CD1c-positive myeloid dendritic cell (primary cell): ENCODE results near the gene MUC6.

Source experiments
- DNase-seq: peaks from one replicate; pipeline ENCODE4 v3.0.0-alpha.2; 2016; ENCODE audit errors: extremely low spot score

MUC6 gene

DNA sequence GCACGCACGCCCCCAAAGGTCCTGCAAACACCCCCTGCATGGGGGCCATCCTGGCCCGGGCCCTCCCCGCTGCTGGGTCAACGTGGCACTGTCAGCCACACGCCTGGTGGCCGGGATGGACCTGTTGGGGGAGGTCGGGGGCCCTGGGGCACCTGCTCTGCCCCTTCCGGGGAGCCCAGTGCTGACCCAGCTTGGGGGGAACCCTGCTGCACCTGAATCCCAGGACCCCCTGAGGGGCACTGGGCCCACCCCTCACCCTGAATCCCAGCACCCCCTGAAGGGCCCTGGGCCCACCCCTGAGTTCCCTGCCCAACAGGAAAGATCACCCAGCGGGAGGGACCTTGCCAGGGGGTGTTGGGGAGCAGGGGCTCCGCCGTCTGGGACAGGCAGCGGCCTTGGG, 413 bp upstream of the MUC6 start:
- DNase-seq, result no peak

DNA sequence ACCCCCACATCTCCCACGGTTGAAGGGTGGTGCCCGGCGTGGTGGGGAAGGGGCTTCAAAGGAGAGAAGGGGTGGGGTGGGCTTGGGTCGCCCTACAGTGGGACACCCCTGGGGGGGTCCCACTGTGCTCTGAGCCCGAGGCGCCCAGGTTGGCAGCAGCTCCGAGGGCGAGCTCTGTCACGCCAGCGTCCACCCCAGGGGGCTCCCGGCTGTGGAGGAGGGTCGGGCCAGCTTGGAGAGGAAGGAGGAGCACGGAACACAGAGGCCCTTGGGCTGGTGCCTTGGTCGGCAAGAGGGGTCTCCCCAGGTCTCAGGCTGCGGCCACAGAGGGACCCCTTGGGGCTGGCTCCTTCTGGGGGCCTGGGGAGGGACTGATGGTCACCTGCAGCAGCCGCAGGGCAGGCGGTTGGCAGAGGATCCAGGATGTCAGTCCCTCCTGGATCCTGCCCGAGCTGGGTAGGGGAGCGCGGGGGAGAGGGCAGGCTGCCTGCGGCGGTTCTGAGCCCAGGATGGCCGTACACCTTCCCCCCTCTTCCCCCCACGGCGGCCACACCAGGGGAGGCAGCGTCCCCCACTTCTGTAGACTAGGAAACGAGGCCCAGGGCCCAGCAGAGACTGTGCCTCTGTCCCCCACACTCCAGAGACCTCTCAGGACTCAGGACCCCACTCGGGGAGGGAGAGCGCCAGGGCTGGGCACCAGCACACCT, 788 bp downstream of the MUC6 start:
- no peak for DNase-seq

DNA sequence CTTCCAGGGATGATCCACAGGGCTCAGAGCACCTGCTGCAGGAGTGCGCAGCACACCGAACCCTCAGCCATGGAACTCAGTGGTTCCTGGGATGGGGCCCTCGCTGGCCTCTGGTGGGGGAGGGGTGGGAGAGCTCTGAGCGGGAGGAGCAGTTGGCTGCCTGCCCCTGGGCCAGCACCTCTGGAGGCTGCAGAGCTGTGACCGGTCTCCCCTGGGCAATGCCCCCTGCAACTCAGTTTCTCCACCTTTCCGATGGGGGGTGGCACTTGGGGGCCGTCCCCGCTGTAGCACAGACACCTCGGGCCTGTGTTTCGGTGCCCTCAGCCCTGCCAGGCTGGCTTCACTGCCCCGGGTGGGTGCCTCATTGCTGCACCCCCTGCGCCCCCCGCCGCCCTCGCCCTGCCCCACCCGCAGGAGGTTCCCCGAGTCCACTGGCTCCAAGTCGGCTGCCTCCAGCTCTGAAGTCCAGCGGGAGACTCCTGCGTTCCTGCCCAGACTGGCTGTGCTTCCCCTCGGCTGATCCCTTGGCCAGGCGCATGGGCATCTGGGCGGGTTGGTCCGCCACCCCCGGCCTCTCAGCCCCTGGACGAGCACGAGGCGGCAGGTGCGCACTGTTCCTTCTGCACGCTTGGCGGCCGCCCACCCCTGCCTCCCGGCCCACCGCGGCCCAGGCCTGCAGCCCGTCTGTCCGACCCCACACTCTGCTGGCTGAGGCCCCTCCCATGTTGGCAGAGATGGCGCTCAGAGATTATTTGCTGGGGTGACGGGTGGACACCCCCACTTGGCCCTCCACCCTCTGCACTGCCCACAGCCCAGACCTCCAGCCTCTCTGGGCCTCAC, 1.8 kb downstream of the MUC6 start:
- no peak for DNase-seq

DNA sequence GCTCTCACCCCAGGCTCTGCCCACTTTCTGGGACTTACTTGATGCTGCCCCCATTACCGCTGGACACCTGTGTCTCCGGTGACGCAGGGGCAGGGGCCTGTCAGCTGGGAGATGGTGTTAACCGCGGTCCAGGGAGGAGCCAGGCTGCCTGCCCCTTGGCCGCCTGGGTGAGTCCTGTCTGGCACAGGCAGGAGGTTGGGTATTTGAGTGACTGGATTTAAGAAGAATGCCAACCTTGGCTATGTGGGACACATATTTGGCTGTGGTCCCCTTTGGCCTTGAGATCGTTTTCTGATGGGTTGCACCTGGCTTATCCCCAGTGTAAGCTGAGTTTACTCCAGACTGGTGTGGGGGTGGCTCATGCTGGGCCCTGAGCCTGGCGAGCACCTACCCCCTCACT, 2.5 kb downstream of the MUC6 start:
- no peak for DNase-seq

GRCh38 chr11:1033016-1033798, 3.3 kb downstream of the MUC6 start:
- DNase-seq, result no peak

- DNase-seq, result no peak
Observed at GRCh38 chr11:1032310-1032891, 4.1 kb downstream of the MUC6 start.

GRCh38 chr11:1031121-1031899, 5.2 kb downstream of the MUC6 start:
- no peak for DNase-seq

DNA sequence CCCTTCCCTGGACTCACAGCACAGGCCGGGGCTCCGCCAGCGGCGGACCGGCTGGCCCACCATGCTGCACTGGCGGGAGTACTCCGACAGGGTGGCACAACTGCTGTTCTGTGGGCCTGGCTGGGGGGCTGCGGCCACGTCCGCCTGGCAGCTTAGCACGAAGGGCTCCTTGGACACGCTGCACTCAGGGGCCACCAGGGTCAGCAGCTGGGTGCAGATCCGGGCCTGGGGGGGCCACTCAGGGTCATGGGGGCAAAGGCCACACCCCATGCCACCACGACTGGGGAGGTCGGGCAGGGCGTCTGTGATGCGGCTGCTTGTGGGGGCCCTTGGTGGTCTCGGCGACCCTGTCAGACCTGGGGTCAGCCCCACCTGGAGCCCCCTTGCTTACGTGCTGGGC, 6.0 kb downstream of the MUC6 start:
- no peak for DNase-seq

DNA sequence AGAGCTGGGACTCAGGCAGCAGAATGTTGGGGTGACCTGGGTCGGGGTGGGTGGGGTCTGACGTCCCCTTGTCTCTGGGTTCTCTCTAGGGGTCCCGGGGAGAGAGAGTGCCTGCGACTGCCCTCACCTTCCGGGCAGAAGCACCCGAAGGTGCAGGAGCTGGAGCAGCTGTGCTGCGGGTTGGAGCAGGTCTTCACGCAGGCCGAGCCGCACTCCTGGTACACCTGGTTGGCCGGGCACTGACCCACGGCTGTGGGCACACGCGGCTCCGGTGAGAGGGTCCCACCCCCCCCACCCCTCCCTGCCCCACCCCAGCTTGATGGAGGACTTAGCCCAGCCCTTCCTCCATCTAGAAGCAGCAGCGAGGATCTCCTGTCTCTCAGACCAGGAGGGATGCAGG, 6.4 kb downstream of the MUC6 start:
- DNase-seq, result no peak

GRCh38 chr11:1029654-1030053, 6.9 kb downstream of the MUC6 start:
- no peak for DNase-seq

DNA sequence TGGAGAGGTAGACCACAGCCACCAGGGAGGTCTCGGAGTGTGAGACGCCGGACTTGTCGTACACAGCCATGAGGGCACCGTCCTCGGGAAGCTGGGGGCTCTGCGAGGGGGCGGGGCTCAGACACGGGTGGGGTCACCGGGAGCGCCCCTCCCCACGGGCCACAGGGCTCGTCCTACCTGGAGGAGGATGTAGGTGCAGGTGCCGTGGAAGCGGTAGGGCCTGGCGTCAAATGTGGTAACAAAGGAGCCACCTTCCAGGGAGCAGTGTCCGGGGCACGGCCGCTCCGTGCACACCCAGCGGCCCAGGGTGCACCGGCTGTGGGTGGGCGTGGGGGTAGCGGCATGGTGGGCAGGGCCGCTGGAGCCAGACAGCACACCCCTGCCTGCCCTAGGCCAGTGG, 7.5 kb downstream of the MUC6 start:
- no peak for DNase-seq

DNA sequence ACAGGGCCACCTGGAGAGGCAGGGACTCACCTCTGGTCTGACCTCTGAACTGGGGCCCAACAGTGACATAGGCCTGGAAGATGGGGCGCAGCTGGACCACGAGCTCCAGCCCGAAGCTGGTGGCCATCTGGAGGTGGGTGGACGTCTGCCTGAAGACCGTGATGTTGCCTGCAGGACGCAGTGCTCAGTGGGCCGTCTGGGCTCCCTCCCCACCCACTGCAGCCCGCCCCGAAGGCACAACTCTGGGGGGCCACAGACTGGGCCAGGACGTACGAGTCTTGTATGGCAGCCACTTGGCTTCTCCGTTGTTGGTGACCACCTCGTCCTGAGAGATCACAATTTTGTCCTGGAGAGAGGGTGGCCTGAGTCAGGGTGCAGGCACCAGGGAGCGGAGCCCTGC, 7.9 kb downstream of the MUC6 start:
- DNase-seq, result no peak

GRCh38 chr11:1028291-1028540, 8.3 kb downstream of the MUC6 start:
- DNase-seq, result no peak

DNA sequence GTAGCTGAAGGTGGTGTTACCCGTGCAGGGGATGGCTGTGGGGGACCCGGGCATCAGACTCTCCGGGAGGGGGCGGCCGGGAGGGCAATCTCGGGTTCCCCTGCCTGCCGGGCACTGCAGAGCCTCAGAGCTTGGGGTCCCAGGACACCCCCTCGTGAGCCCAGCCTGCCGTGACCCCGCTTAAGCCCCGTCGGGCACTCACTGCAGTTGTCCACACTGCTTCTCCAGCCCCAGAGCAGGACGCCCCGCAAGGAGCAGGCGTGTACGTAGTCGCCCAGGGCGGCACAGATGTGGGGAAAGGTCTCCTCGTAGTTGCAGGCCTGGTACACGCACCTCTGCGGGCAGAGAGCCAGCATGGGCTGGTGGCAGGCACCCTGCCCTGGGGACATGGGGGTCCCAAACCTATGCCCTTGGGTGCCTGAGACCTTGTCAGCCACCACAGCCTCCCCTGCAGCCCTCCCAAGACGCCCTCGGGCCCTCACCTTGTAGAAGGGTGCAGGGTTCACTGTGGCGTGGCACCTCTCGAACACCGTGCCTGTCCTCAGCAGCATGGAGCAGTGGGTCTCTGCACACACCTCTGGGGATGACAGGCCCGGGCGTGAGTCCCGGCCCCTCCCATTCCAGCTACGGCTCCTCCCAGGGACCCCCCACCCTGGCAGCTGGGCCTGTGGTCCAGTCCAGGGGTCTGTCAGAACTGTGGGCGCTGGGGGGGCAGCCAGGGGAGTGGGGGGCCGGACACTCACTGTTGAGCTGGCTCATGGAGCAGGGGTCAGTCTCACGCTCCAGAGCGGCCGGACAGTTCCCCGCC, 8.8 kb downstream of the MUC6 start:
- DNase-seq, result no peak

DNA sequence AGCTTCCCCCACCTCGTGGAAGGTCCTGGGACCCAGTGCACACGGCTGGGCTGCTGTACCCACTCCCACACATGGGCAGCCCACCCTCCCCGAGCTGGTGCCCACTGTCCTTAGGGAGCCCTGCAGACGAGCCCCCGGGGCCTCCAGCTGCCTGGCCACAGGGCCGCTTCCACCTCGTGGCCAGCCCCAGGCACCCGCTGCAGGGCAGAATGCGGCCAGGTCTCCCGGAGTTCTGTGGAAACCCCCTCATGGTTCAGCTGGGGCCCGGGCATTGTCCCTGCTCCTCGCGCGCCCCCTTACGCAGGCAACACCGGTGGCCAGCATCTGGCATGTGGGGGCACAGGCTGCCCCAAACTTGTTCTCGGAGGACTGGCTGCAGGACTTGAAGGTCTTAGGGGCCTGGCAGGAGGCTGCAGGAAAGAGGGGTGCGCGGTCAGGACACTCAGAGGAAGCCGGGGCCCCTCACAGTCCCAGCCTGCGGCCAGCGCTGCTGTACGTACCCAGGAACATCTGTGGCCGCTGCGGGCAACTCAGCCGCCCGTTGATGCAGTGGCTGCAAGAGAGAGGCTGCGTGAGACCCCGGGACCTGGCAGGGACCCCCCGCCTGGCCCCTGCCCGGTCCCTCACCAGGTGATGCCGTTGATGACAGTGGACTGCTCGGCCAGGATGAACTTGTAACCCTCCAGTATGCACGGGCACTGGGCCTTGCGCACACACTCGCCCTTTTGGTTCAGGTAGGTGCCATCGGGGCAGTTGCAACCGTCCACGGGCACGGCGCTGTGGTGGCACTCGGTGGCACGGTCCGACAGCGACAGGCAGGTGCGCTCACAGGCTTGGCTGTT, 9.7 kb downstream of the MUC6 start:
- no peak for DNase-seq

GRCh38 chr11:1026163-1026450, 10.4 kb downstream of the MUC6 start:
- no peak for DNase-seq

DNA sequence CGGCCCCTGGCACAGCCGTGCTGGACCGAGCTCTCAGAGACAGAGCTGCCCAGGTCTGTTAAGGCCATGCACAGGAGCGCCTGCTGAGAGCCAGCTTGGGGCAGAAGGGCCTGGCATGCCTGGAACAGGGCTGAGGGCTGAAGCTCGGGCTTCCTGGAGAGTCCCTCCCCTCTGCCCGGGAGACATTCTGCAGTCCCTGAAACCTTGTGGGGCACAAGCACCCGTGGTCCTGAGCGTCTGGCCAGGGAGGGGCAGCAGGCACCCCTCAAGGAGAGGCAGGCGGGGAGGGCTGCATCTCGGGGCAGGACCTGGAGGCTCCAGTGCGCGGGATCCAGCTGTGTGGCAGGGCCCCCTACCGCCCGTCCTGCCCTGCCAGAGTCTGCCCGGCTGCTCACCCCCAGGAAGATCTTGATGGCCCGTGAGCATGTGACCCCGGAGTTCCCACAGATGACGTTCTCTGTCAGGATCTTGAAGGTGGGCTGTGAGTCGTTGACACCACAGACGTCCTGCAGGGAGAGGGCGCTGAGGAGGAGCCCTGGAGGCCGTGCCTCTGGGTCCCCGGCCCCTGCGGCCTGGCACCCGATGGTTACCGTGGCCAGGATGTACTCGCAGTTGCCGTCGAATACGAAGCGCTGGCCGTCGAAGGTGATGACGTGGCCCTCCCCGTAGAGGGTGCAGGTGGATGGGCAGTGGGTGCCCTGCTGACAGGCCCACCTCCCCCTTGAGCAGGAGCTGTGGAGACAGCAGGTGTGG, 10.9 kb downstream of the MUC6 start:
- DNase-seq, result no peak

GRCh38 chr11:1024597-1025409, 11.7 kb downstream of the MUC6 start:
- DNase-seq, result no peak
